NB4 (cell line): ENCODE measurements around the gene RPL19.

Experiments used
- MAX ChIP-seq: IDR thresholded peaks from 2 replicates; pipeline ENCODE4 v1.6.1; 2011; ENCODE audit warnings: low read depth, low read length
- POLR2A ChIP-seq: IDR thresholded peaks from 2 replicates; pipeline ENCODE4 v1.6.1; 2011; ENCODE audit warnings: mild to moderate bottlenecking; ENCODE audit not compliant: insufficient read length; ENCODE audit errors: extremely low read depth

DNA sequence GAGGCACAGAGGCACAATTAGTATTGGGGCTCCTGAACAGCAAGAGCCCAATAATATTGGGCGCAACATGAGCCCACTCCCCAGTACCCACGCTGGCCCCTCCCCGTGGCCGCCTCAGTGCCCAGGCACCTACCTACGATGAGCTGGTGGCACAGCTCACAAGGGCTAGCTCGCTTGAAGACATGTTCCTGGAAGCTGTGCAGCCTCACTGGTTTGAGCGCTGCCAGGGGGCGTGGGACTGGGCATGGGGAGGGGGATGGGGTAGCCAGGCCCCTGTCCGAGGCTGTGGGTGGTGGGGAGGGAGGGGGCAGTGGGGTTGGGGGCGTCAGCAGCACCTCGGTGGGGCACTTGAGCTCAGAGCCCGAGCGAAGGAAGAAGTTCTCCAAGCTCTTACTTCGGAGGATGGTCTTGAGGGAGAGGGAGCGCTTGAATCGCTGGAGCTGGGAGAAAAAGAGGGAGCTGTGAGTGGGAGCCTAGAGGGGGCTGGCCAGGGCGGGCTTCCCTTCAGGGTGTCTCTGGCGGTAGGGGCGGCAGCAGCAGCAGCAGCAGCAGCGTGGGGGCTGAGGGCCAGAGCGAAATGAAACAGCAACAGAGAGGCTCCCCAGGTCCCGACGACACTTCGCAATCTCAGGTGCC is 17.8 kb downstream of the RPL19 start:
- TF ChIP-seq POLR2A (no peak), MAX (no peak)
